OCI-LY1 (cell line): ENCODE measurements around the gene DKK1.

Experiments used
- CTCF ChIP-seq: fragments of 200-600 bp; sonication (generic), shearing (Covaris generic); IDR thresholded peaks from 2 replicates; pipeline ENCODE4 v1.5.1; 2017; ENCODE audit warnings: mild to moderate bottlenecking, antibody characterized with exemption, low read length, moderate library complexity, mixed read lengths
- EZH2 ChIP-seq: fragments of 200-600 bp; sonication (generic), shearing (Covaris generic); IDR thresholded peaks from 2 replicates; pipeline ENCODE4 v1.8.0; 2017; ENCODE audit warnings: borderline replicate concordance, mixed run types, mild to moderate bottlenecking, antibody characterized with exemption, low read length, moderate library complexity, mixed read lengths

GRCh38 chr10:52343439-52343838 is 29.4 kb downstream of the DKK1 start:
- TF ChIP-seq EZH2 (no peak), CTCF (no peak)
